CD14-positive monocyte (primary cell): ENCODE results near the gene CNOT3. TPM values are rescaled to one million over a fixed set of nuclear protein-coding genes. Genes with fewer than 3 reads are reported as not detected.
"Not testable (repeated sequence)": the region's sequence is repeated elsewhere in the genome, so short reads cannot be mapped to it uniquely, and the experiment has no call there.

Experiments
- DNase-seq, 3 donors: peaks; one replicate each; pipeline ENCODE4 v3.0.0-alpha.2; 2011 to 2022
- H2AFZ ChIP-seq: 2 replicates; pipeline ENCODE4 v1.6.0; 2012; ENCODE audit warnings: mild to moderate bottlenecking, low read depth, low read length, inconsistent platforms; ENCODE audit not compliant: insufficient read depth, poor library complexity, severe bottlenecking
- H3K27ac ChIP-seq, 2 donors: 1 replicate in 1 of 2; 2 replicates in 1 of 2; pipeline ENCODE4 v1.5.1; 2012 to 2013; ENCODE audit warnings: low read length in 2 of 2, control low read depth in 1 of 2, inconsistent platforms in 1 of 2, low read depth in 1 of 2, mild to moderate bottlenecking in 1 of 2
- H3K27me3 ChIP-seq, 2 donors: one replicate each; pipeline versions ENCODE4 v1.6.0 to v1.6.1; 2011 to 2013; ENCODE audit warnings: low read length in 2 of 2; ENCODE audit not compliant: control insufficient read depth in 2 of 2, insufficient read depth in 2 of 2
- H3K36me3 ChIP-seq, 2 donors: replicated peaks in 1 of 2; 1 replicate in 1 of 2; 2 replicates in 1 of 2; pipeline versions ENCODE4 v1.5.1 to v1.6.1; 2012 to 2013; ENCODE audit warnings: low read length in 2 of 2, control low read depth in 1 of 2, inconsistent platforms in 1 of 2, mild to moderate bottlenecking in 1 of 2; ENCODE audit not compliant: insufficient read depth in 2 of 2, control insufficient read depth in 1 of 2
- H3K4me1 ChIP-seq, 2 donors: 1 replicate in 1 of 2; 2 replicates in 1 of 2; pipeline versions ENCODE4 v1.5.1 to v1.6.1; 2012 to 2013; ENCODE audit warnings: low read length in 2 of 2, control low read depth in 1 of 2, inconsistent platforms in 1 of 2, mild to moderate bottlenecking in 1 of 2, moderate library complexity in 1 of 2; ENCODE audit not compliant: insufficient read depth in 2 of 2, control insufficient read depth in 1 of 2
- H3K4me2 ChIP-seq: replicated peaks from 2 replicates; pipeline ENCODE3; 2012; ENCODE audit warnings: low read length, moderate library complexity, mild to moderate bottlenecking; ENCODE audit not compliant: poor library complexity, severe bottlenecking; ENCODE audit errors: extremely low read depth
- H3K4me3 ChIP-seq, 3 experiments: fragments of 200-600 bp in 1 of 3; sonication (generic) in 1 of 3; replicated peaks in 1 of 3; 1 replicate in 2 of 3; 2 replicates in 1 of 3; pipeline ENCODE4 v1.5.1; 2011 to 2013; ENCODE audit warnings: low read length in 3 of 3, mild to moderate bottlenecking in 3 of 3, control low read depth in 2 of 3, low read depth in 2 of 3, inconsistent platforms in 1 of 3, moderate library complexity in 1 of 3
- H3K79me2 ChIP-seq: 2 replicates; pipeline ENCODE4 v1.6.0; 2012; ENCODE audit warnings: mild to moderate bottlenecking, control low read depth, inconsistent platforms, low read length, moderate library complexity; ENCODE audit not compliant: insufficient read depth
- H3K9ac ChIP-seq: 2 replicates; pipeline ENCODE4 v1.6.0; 2017; ENCODE audit warnings: low read length, mild to moderate bottlenecking; ENCODE audit not compliant: insufficient read depth, poor library complexity, severe bottlenecking
- H3K9me3 ChIP-seq, 2 donors: replicated peaks in 1 of 2; 1 replicate in 1 of 2; 2 replicates in 1 of 2; pipeline versions ENCODE4 v1.5.1 to v1.6.1; 2012 to 2013; ENCODE audit warnings: low read length in 2 of 2, control low read depth in 1 of 2; ENCODE audit not compliant: control insufficient read depth in 1 of 2, insufficient read depth in 1 of 2
- H4K20me1 ChIP-seq: 2 replicates; pipeline ENCODE4 v1.6.0; 2012; ENCODE audit warnings: mild to moderate bottlenecking, low read length, control low read depth, moderate library complexity; ENCODE audit not compliant: insufficient read depth
- H3K27ac Mint-ChIP-seq, 7 donors: one replicate each; pipeline ENCODE4 v1.8.0; 2020; ENCODE audit warnings: mild to moderate bottlenecking in 7 of 7, mixed read lengths in 7 of 7, moderate library complexity in 6 of 7, inconsistent platforms in 2 of 7
- H3K27me3 Mint-ChIP-seq, 3 donors: one replicate each; pipeline ENCODE4 v1.8.0; 2021 to 2022; ENCODE audit warnings: low read depth in 3 of 3, mild to moderate bottlenecking in 3 of 3, mixed read lengths in 3 of 3, moderate library complexity in 3 of 3, inconsistent platforms in 1 of 3
- H3K36me3 Mint-ChIP-seq, 2 donors: one replicate each; pipeline ENCODE4 v1.8.0; 2020; ENCODE audit warnings: mixed read lengths in 2 of 2, inconsistent platforms in 1 of 2, mild to moderate bottlenecking in 1 of 2
- H3K4me1 Mint-ChIP-seq: one replicate; pipeline ENCODE4 v1.8.0; 2020; ENCODE audit warnings: mild to moderate bottlenecking, mixed read lengths
- H3K4me3 Mint-ChIP-seq, 2 donors: one replicate each; pipeline ENCODE4 v1.8.0; 2020; ENCODE audit warnings: mild to moderate bottlenecking in 2 of 2, mixed read lengths in 2 of 2, moderate library complexity in 1 of 2
- H3K9me3 Mint-ChIP-seq, 7 donors: one replicate each; pipeline ENCODE4 v1.8.0; 2020 to 2022; ENCODE audit warnings: mixed read lengths in 7 of 7, mild to moderate bottlenecking in 6 of 7, moderate library complexity in 6 of 7, inconsistent platforms in 2 of 7
- CTCF ChIP-seq: fragments of 200-600 bp; IDR thresholded peaks from one replicate; pipeline ENCODE4 v1.8.0; 2022; ENCODE audit warnings: antibody characterized with exemption, mild to moderate bottlenecking
- WGBS: methylation state at CpG from one replicate; pipeline ENCODE4 v1.1.5; 2013; ENCODE audit warnings: missing lambda C conversion rate; ENCODE audit not compliant: insufficient coverage; 5-methylcytosine and 5-hydroxymethylcytosine counted together
- intact Hi-C, 2 donors: fragments of 100-400 bp; cut with micrococcal nuclease; formaldehyde crosslinking; loops; one replicate each; pipeline versions ENCODE4 v1.15.0 to v1.15.1; 2023
- polyA plus RNA-seq, 3 donors: library from polyadenylated mRNA; depleted of rRNA in 1 of 3; unstranded in 2 of 3; stranded (reverse) in 1 of 3; fragments of 300-500 nt in 2 of 3; fragments of >200 nt in 1 of 3; fragmentation: Illumina TruSeq in 2 of 3; gene quantifications; 1 replicate in 2 of 3; 2 replicates in 1 of 3; pipeline ENCODE4 v1.2.3, GENCODE V29; 2012 to 2021

CNOT3 gene
- polyA plus RNA-seq, 3 donors: 3.0 to 22.5 (median 4.2) TPM

- intact Hi-C loops: no loop called here
- no peak for TF ChIP-seq CTCF
- Histone ChIP-seq H3K79me2 (peaks cover 2% of the 10 kb centered on the region), H3K4me3 (no peak overlapping the region), H3K27ac (no peak overlapping the region), H2AFZ (no peak overlapping the region), H3K27me3 (no peaks in the 10 kb centered on the region), H3K4me2 (no peak overlapping the region), H3K4me1 (no peaks in the 10 kb centered on the region), H3K9me3 (no peaks in the 10 kb centered on the region), H3K9ac (no peak overlapping the region), H4K20me1 (peaks cover 48% of the 10 kb centered on the region), H3K36me3 (peaks cover 56 to 69% of the 10 kb centered on the region in 2 donors)
- Mint-ChIP-seq H3K4me1 (no peaks in the 10 kb centered on the region), H3K27ac (peak overlapping the region in 2 of 7 donors; percentile 40 to 58), H3K27me3 (no peaks in the 10 kb centered on the region), H3K9me3 (peaks cover 0 to 2% (median 0%) of the 10 kb centered on the region in 7 donors), H3K36me3 (peaks cover 57 to 83% of the 10 kb centered on the region in 2 donors), H3K4me3 (no peak overlapping the region)
- DNase-seq: no peak
- 96% methylated on average over 34 of the region's 37 CpGs for whole genome bisulfite sequencing
These were observed 43.1 kb downstream of the CNOT3 start for GRCh38 chr19:54180691-54181091.

- H3K4me3 ChIP-seq, H3K9me3 Mint-ChIP-seq, H3K27me3 Mint-ChIP-seq, H3K4me2 ChIP-seq, H3K4me3 Mint-ChIP-seq, H3K27ac ChIP-seq, DNase-seq, H3K27ac Mint-ChIP-seq, H3K4me1 ChIP-seq, intact Hi-C loops, H3K9ac ChIP-seq, H3K79me2 ChIP-seq, H2AFZ ChIP-seq, H3K4me1 Mint-ChIP-seq, H3K9me3 ChIP-seq, H3K27me3 ChIP-seq: not testable (repeated sequence)
- peaks cover 59 to 83% of the 10 kb centered on the region in 2 donors for H3K36me3 Mint-ChIP-seq
- Histone ChIP-seq H4K20me1 (peaks cover 54% of the 10 kb centered on the region), H3K36me3 (peaks cover 55 to 70% of the 10 kb centered on the region in 2 donors)
- 55% methylated on average over 1 of the region's 3 CpGs for WGBS
These were observed 44.3 kb downstream of the CNOT3 start for GRCh38 chr19:54181894-54182293.
